ENCODE results near the gene KLF16.

GRCh38 chr19:1872807-1873523 lies 9.6 kb upstream of the KLF16 start:
- TF ChIP-seq EZH2 (IDR thresholded peaks at IDR 0.05; ENCODE audit: borderline replicate concordance): no peak
- TF ChIP-seq, protein P1, sequence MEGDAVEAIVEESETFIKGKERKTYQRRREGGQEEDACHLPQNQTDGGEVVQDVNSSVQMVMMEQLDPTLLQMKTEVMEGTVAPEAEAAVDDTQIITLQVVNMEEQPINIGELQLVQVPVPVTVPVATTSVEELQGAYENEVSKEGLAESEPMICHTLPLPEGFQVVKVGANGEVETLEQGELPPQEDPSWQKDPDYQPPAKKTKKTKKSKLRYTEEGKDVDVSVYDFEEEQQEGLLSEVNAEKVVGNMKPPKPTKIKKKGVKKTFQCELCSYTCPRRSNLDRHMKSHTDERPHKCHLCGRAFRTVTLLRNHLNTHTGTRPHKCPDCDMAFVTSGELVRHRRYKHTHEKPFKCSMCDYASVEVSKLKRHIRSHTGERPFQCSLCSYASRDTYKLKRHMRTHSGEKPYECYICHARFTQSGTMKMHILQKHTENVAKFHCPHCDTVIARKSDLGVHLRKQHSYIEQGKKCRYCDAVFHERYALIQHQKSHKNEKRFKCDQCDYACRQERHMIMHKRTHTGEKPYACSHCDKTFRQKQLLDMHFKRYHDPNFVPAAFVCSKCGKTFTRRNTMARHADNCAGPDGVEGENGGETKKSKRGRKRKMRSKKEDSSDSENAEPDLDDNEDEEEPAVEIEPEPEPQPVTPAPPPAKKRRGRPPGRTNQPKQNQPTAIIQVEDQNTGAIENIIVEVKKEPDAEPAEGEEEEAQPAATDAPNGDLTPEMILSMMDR (IDR thresholded peaks at IDR 0.05; ENCODE audit: poor library complexity): no peak

Measured in hepatocyte (in vitro differentiated cells).